Adipose tissue (tissue), 3 donors: ENCODE data around the gene TP73. TPM values are rescaled to one million over a fixed set of nuclear protein-coding genes. Genes with fewer than 3 reads are reported as not detected.

Experiments
- H3K27ac ChIP-seq: one replicate; pipeline ENCODE4 v1.5.1; 2013; ENCODE audit warnings: low read depth, low read length
- whole genome bisulfite sequencing, 3 donors: extraction: QIAGEN DNeasy Blood & Tissue Kit; methylation state at CpG; one replicate each; pipeline ENCODE4 v1.1.7; 2013; 5-methylcytosine and 5-hydroxymethylcytosine counted together
- polyA plus RNA-seq, 3 donors: library from polyadenylated mRNA; stranded (reverse); fragments of 200-250 nt; gene quantifications; one replicate each; pipeline ENCODE4 v1.2.3, GENCODE V29; 2013
- donor health status: healthy with polysubstance abuse.
- donor health status: Bipolar disorder and iron deficiency.
- donor health status: healthy.

TP73 gene
- polyA plus RNA-seq, 3 donors, result 0.01 to 0.24 TPM; not detected in 1

- H3K27ac ChIP-seq, result no peak overlapping the region
These were observed 122.1 kb downstream of the TP73 start for GRCh38 chr1:3774276-3774945.

GRCh38 chr1:3774946-3775489 lies 122.7 kb downstream of the TP73 start:
- 34 to 58% (median 39%) methylated on average over 17 of the region's 17 CpGs for WGBS, 3 donors
- H3K27ac ChIP-seq, result no peak overlapping the region

More at GRCh38 chr1:3774276-3774945, 122.1 kb downstream of the TP73 start:
- WGBS, 3 donors, result 74 to 78% (median 75%) methylated on average over 17 to 19 of the region's 19 CpGs

GRCh38 chr1:3775490-3776230 lies 123.3 kb downstream of the TP73 start:
- no peak overlapping the region for H3K27ac ChIP-seq
- 30 to 37% (median 35%) methylated on average over 24 to 27 of the region's 27 CpGs for WGBS, 3 donors

GRCh38 chr1:3776231-3776961 lies 124.1 kb downstream of the TP73 start:
- WGBS, 3 donors, result 74 to 80% (median 75%) methylated on average over 21 of the region's 21 CpGs
- no peak overlapping the region for H3K27ac ChIP-seq

- WGBS, 3 donors, result 82 to 88% (median 87%) methylated on average over 10 of the region's 10 CpGs
These were observed 124.8 kb downstream of the TP73 start for GRCh38 chr1:3777078-3777547.

GRCh38 chr1:3777647-3778589 lies 125.6 kb downstream of the TP73 start:
- H3K27ac ChIP-seq, result no peak overlapping the region
- 78 to 87% (median 81%) methylated on average over 20 of the region's 20 CpGs for WGBS, 3 donors

More at GRCh38 chr1:3777078-3777547, 124.8 kb downstream of the TP73 start:
- no peak overlapping the region for H3K27ac ChIP-seq

- H3K27ac ChIP-seq, result no peak overlapping the region
- 69 to 83% (median 82%) methylated on average over 13 to 14 of the region's 14 CpGs for WGBS, 3 donors
These were observed 126.4 kb downstream of the TP73 start for GRCh38 chr1:3778590-3779264.

- WGBS, 3 donors, result 90 to 91% (median 91%) methylated on average over 23 of the region's 23 CpGs
- no peak overlapping the region for H3K27ac ChIP-seq
These were observed 127.1 kb downstream of the TP73 start for GRCh38 chr1:3779265-3779911.

GRCh38 chr1:3779912-3780416 lies 127.6 kb downstream of the TP73 start:
- 86 to 93% (median 92%) methylated on average over 20 of the region's 20 CpGs for WGBS, 3 donors
- H3K27ac ChIP-seq, result no peak overlapping the region

GRCh38 chr1:3780901-3781300 lies 128.6 kb downstream of the TP73 start:
- H3K27ac ChIP-seq, result no peak overlapping the region
- WGBS, 3 donors, result 85 to 93% (median 92%) methylated on average over 21 of the region's 21 CpGs

- WGBS, 3 donors, result 90 to 92% (median 90%) methylated on average over 29 to 30 of the region's 30 CpGs
- H3K27ac ChIP-seq, result no peak overlapping the region
These were observed 131.5 kb downstream of the TP73 start for GRCh38 chr1:3783651-3784474.

GRCh38 chr1:3785045-3785444 lies 132.7 kb downstream of the TP73 start:
- no peak overlapping the region for H3K27ac ChIP-seq
- WGBS, 3 donors, result 65 to 83% (median 74%) methylated on average over 13 of the region's 13 CpGs

- no peak overlapping the region for H3K27ac ChIP-seq
- 77 to 87% (median 85%) methylated on average over 14 of the region's 14 CpGs for WGBS, 3 donors
These were observed 133.3 kb downstream of the TP73 start for GRCh38 chr1:3785456-3786157.
